Hematopoietic multipotent progenitor cell treated with erythropoietin and hydrocortisone succinate and interleukin-3 and kit ligand, for 17 days (in vitro differentiated cells): Measurements from ENCODE around the gene SPTLC2.

Experiments
- DNase-seq: peaks from one replicate; pipeline ENCODE4 v3.0.0-alpha.2; 2015; ENCODE audit warnings: low spot score

SPTLC2 gene

DNA sequence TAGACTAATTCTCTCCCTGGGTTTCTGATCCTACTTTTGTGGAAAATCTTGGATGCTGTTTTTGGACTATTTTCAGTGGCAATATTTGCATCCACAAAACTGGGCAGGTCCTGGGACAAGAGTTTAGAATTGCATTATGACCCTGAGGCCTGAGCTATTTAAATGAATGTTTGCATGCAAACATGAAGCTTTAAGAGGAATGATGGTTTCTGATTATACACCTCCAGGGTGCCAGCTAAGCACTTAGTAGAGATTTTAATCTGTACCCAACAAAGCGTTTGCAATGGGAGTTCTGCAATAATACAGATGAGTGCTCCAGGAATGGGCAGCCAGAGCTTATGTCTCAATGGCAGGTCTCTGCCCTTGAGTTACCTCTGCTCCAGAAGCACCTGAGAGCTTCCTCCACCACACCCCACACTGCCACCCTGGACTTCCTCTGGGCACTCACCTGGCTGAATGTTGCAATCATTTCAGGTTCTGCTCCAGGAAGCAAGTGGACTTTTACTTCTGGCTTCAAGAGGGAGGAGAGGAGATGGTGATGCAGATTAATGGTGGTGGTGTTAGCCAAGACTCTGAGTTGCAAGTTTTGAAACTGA lies 6.0 kb upstream of the SPTLC2 start:
- no peak for DNase-seq

DNA sequence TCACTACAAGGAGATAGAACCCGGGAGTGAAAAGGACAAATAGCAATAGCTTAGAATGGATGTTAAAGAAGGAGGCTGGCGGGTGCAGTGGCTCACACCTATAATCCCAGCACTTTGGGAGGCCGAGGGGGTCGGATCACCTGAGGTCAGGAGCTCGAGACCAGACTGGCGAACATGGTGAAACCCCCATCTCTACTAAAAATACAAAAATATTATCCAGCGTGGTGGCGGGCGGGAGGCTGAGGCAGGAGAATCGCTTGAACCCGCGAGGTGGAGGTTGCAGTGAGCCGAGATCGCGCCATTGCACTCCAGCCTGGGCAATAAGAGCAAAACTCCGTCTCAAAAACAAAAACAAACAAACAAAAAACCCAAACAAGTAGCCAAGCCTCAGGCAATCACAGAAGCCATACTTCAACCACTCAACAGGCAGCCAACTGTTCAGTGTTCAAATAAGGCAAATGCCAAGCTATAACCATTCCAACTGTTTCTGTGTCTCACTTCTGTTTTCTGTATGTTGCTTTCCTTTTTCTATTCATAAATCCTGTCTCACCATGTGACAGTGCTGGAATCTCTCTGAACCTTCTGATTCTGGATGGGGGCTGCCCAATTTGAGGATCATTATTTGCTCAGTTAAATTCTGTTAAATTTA lies 3.9 kb upstream of the SPTLC2 start:
- DNase-seq = no peak

DNA sequence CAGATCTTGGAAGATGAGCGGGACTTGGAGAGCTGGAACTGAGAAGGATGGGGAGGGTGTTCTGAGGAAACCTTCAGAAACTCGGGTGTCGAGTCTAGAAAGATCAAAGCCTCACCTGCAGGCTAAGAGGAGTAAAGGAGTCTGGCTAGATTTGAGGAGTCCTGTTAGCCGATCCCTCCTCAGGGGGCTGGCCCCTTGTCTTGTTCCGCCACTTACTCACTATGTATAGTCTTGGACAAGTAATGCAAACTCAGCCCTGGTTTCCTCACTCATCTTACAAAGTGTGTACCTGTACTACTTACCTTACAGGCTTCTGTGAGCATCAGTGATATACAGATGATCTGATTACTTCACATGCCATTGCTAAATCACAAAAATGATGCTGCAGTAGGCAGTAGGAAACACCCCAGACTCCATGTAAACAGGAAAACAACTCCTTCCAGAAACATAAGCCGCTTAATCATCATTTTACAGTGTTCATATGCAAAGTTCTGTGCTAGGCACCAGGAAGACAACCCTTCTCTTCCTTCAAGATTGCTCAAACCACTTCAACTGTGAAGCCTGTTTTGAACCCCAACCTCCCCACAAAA lies 2.0 kb upstream of the SPTLC2 start:
- DNase-seq = no peak

DNA sequence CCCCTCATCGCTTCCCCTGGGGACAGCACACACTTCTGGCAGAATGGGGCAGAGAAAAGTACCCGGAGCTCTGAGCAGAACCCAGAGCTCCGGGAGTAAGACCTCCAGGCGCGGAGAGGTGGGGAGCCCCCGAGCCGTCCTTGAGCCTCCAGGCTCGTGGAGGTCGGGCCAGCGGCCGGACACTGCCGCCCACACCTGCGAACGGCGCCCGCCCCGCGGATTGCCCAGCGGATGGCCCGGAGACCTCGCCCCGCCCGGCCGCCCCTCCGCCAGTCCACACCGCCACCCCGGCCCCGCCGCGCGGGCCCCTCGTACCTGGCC lies 344 bp downstream of the SPTLC2 start:
- DNase-seq = no peak

DNA sequence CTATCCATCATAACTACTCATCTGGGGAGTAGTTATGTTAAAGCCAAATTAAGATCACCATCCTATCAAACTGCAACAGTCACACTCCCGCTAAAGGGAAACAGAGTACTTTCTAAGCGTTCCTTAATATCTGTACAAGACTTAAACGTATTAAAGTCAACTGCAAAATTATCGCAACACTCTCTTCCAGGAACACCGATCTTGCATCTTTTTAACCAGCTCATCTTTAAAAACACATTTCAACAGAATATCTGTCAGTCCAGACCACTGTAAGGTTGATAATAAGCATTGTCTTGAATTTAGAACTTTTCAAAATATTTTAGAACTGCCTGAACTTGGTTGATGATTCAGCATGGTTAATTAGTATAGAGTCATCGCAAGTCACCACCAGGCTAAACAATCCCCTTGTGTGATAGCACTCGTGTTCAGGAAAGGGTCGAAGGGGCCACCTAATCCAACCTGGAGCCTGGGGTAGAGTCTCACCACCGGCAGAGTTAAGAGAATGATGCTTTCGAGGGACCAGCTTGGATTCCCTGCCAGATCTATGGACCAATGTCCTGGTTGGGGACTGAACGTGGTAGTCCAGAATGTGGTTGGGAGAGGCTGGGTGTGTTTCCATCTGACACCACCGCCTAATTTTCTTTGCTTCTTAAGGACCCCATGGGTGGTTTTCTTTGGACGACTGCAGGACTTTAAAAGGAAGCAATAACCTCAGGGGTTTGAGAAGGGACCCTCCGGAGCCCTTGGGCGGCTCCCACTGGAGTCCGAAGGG lies 890 bp downstream of the SPTLC2 start:
- peak; percentile 65 for DNase-seq

DNA sequence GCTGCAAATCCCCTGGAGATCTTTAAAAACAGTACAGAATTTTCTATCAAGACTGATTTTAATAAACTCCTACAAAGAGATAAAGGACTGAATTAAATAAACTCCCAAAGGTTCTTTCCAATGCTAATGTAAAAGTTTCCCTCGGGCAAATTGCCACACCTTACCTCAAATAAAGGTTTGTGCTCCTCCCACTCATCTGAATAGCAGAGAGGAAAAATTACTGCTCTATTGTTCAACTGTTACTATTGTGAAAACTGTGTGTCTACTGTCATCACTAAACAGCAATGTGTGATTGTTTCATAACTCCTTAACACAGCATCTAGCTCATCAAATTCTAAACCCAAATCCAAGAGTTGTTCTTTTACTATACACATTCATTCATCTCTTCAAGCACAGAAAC lies 3.2 kb downstream of the SPTLC2 start:
- no peak for DNase-seq

DNA sequence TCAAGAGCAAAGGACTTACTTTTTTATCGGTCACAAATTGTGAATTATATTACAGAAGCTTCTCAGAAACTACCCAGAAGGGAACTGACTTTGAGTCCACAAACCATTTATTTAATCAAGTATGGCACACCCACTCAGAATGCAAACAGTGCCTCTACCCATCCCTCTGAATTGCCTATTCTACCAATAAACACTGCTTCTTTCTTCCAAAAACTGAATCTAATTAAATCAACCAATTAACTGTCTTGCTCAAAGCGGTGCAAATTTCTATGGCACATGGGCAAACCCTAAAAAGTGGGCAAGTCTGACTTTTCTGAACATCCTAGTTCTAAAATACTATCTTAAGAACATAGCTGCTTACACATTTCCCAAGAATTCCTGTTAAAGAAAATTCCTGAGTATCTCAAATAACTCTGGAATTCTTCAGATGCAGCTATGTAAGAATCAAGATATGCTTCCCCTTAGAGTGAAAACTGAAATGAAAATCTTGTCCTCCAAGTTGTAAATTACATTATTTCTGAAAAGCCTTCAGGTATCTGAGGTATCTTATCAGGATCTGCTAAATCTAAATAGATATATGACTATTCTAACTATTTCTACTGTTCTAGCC lies 4.3 kb downstream of the SPTLC2 start:
- no peak for DNase-seq

DNA sequence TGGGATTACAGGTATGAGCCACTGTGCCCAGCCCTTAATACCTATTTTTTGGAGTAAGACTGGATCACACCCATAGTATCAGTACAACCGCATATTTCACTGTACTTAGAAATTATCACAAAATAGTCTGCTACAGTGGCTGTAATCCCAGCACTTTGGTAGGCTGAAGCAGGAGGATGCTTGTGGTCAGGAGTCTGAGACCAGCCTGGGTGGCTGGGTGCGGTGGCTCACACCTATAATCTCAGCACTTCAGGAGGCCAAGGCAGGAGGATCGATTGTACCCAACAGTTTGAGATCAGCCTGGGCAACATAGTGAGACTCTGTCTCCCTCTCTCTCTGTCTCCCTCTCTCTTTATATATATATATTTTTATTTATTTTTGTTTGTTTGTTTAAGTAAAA lies 5.9 kb downstream of the SPTLC2 start:
- no peak for DNase-seq

DNA sequence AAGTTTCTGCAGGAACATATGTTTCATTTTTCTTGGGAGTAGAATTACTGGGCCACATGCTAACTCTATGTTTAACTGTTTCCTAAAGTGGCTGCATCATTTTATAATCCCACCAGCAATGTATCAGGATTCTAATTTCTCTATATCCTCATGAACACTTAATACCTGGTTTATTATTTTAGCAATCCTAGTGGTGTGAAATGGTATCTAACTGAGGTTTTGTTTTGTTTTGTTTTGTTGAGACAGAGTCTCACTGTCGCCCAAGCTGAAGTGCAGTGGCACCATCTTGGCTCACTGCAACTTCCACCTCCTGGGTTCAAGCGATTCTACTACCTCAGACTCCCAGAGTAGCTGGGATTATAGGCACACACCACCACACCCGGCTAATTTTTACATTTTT lies 6.5 kb downstream of the SPTLC2 start:
- no peak for DNase-seq

DNA sequence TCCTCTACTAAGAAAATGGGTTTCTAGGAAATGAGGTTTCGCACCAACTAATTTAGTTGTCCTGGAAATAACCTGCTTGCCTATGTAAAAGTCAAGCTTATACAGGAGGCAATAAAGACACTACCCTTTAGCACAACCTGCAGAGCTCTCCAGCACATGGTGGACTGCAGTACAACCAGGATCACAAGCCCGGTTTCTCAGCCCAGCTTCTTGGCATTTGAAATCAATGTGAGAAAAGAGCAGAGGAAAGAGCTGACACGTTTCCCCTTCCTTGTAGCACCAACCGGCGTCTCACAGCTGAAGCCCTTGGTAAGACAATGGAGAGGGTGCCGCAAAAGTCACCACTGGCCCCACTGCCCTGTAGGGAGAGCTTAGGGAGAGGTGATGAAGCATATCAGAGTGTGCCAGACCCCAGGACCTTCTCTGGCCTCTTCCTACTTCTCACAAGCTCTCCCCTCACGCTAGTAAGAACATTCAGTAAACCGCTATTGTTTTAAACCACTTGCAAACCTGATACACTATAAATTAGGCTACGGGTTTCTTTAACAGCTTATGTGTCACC lies 8.6 kb downstream of the SPTLC2 start:
- DNase-seq = no peak

DNA sequence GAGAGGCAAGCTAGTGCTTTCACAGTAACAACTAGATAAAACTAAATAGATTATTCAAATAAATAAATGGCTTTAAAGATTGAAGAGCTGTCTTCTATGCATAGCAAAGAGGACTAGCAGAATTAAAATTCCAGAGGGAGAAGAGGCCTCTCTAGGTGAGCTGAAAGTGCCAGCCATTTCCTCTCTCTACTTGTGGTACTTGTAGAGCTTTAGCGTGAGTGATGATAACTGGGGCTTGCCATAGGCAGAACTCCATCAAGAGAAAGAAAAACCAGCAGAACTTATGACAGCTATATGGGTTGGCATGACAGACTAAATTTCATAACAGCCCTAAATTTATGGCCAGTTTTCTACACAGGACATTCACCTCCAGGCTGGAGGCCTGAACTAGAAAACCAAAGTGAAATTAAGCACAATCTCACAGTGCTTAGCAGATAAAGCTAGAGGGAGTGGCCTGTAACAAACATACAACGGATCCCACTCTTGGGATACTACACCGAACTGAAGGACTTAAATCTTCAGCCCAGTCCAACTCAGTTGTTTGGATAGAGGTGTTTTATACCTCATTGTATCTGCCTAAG lies 11.0 kb downstream of the SPTLC2 start:
- DNase-seq = no peak

DNA sequence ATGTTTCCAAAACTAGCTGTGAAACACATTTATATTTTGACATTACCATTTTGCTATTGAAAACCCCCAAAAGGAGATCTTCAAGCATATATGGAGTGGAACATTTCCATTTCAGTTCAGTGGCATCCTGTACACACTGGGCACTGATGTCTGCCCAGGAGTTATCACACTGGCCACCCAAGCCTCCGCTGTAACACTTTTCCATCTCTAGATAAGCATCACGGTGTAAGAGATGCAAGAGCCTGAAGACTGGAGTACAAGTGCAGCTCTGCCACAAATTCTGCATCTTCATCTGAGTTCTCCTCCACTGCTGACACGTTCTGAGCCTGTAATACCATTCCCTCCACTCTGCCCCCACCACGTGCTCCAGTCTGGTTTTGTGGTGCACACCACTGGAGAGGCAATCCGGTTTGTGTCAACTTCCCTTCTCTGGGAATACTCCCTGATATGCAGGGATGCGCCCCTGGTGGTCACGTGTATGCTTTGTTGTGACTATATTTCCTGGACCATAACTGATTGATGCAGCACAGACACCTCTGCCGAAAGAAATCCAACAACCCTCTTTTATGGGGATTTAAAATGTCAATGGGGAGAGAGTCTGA lies 12.7 kb downstream of the SPTLC2 start:
- no peak for DNase-seq

DNA sequence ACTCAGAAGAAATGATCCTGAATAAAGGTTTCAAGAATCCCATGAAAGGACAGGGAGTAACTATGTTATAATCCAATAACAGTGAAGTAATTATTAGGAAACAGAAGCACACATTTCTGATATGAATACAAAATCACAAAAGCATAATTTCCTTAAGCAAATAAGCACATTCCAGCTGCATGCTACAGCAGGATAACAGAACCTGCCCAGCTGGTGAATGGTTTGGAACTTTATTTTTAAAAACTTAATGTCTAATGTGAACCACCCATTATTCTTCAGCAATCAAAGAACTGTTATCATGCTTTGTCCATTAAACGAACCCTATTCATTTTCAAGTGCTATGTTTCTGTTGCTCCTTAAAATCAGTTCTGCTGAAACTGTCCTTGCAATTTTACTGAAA lies 13.4 kb downstream of the SPTLC2 start:
- DNase-seq = no peak

DNA sequence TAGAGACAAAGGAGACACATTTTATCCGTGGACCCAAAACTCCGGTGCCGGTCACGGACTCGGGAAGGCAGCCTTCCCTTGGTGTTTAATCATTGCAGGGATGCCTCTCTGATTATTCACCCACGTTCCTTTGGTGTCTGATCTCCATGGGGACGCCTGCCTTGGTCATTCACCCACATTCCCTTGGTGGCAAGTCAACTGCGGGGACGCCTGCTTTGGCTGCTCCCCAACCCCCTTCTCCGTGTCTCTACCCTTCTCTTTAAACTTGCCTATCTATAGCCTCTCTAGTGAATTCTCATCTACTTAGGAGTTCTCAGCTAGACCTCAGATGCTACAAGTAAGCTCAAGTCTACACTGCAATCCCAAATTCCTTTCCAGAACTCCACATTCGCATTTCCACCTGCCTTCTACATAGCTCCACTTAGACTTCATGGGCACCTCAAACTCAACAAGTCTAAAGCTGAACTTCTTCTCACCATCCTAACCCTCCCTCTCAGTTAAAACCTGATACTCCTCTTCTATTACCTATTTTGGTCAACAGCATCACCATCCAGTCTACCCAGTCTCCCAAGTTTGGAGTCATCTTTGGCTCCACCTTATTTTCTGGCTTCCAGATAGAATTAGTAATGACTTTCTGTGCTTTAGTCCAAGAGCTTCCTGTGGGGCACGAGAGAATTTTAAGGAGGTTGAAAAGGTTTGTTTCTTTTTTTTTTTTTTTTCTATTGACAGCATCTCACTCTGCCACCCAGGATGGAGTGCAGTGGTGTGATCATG lies 14.4 kb downstream of the SPTLC2 start:
- DNase-seq = no peak

DNA sequence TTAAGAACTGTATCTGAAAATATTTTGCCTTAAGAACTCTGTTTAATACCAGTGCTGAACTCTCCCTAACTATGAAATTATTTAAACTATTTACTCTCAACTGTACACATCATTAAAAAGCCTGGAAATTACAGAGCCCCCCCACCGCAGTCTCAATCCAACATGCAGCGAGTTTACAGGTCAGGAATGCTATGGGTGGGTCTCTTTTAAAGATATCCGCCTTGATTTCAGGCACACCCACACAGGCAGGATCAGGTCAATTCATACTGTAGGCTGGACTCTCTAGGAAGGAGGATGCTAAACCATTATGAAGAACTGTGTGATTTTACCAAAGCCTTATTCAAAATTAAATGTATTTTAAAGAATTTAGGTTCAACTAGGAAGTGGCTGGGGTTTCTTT lies 16.5 kb downstream of the SPTLC2 start:
- no peak for DNase-seq

DNA sequence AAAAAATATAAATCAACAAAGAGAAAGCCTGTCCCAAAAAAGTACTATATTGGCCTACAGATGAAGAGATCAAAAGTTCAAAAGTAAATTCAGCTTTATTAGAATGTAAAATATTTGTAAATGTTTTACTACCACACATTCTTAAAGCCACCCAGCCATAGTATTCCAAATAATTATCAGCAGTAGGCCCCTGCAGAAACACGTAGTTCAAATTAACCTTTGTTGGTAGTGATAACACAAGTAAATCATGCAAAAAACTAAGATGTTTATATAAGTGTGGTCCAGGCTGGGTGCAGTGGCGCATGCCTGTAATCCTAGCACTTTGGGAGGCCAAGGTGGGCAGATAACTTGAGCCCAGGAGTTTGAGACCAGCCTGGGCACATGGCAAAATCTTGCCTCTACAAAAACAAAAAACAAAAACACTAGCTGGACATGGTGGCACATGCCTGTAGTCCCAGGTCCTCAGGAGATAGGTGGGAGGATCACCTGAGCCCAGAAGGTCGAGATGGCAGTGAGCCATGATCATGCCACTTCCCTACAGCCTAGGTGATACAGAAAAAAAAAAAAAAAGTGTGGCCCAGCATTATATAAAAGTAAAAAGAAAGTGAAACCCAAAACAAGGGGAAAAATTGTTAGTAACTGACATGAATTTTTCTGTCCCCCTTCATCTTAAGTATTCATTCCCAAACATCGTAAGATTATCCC lies 17.9 kb downstream of the SPTLC2 start:
- peak; percentile 38 for DNase-seq

DNA sequence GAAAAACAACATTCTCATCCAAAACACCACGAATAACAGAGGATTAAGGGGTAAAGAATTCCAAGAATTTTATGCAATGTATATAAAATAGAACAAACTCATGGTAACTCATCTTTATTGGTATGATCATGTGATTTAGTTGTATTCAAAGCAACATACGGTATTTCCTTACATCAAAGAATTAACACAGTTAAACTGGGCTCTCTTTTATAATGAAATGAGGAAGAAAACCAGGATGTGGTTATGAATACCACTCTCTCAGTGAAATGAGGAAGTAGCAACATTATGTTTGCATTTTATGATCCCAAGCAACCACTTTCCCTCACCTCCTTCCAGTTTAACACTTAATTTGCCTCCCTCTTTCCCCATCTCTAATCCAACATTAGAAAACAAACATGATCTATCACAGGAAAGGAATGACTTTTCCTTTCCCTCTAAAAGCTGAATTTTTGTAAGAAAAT lies 22.9 kb downstream of the SPTLC2 start:
- DNase-seq = no peak

DNA sequence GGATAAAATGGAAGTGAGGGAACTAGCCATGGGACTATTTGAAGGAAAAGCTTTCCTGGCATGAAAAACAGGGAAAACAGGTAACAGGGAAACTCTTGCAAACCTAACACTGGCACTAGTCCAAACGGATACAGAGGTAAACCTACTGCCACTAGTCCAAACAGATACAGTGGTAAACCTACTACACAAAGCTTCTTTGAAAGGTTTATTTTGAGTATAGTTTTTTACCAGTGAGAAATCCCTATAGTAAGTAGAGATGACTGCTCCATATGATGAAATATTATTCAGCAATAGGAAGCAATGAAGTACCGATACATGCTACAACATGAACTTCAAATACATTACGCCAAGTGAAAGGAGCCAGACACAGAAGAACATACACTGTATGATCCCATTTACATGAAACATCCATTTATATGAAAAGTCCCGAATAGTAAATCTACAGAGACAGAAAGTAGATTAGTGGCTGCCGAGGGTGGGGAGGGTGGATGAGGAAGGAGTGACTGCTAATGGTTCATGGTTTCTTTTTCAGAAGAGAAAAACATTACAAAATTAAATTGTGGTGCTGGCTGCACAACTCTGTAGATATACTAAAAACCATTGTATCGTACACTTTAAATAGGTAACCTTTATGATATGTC lies 25.5 kb downstream of the SPTLC2 start:
- DNase-seq = no peak

DNA sequence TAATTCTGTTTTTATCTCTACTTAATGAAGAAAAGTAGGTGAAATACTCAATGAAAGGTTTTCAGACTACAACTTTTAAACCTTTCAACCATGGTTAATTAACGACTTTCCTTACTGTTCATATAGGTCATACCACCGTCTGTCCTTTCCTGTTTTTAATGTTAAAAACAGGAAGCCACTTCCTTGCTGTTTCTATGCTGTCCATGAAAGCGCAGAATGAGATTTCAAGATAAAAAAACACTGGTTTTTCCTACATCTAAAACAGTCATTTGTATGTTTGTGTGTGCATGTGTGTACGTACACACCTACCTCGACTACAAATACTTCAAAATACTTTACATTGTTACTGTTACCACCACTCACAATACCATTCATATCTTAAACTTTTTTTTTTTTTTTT lies 27.3 kb downstream of the SPTLC2 start:
- DNase-seq = no peak
